Colon (tissue), 2 donors: Measurements from ENCODE around the gene MAP4K1.
"Not testable (repeated sequence)": the region's sequence is repeated elsewhere in the genome, so short reads cannot be mapped to it uniquely, and the experiment has no call there.

Source experiments
- FAIRE-seq: peaks from 2 replicates; lab custom pipeline; 2012; peaks lifted over from hg19 to GRCh38; lab: Jason Lieb, UNC
- donor health status: control.
- donor health status: control.

The MAP4K1 gene

GRCh38 chr19:38569368-38569983 lies 48.3 kb downstream of the MAP4K1 start:
- FAIRE-seq, result no peak

- no peak for FAIRE-seq
Observed at GRCh38 chr19:38565691-38566105, 52.1 kb downstream of the MAP4K1 start.

GRCh38 chr19:38564981-38565690 lies 52.6 kb downstream of the MAP4K1 start:
- FAIRE-seq, result no peak

- FAIRE-seq, result no peak
Observed at GRCh38 chr19:38563475-38563874, 54.3 kb downstream of the MAP4K1 start.

DNA sequence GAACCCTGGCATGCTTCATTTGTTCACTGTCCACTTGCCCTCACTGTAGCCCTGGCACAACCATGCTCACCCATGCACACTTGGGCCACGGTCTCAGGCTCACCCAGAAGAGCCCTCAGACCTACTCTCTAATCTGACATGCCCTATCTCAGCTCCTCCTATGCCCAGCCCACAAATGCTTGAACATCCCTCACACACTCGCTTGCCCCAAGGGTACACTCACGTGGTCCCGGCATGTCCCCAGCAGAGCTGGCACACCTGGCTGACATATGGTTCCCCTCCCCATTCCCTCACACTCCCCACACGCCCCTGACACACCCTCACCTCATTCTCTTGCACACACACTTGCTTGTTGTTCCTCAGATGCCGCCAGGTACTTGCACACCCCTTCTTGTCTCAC lies 55.7 kb downstream of the MAP4K1 start:
- FAIRE-seq, result no peak

DNA sequence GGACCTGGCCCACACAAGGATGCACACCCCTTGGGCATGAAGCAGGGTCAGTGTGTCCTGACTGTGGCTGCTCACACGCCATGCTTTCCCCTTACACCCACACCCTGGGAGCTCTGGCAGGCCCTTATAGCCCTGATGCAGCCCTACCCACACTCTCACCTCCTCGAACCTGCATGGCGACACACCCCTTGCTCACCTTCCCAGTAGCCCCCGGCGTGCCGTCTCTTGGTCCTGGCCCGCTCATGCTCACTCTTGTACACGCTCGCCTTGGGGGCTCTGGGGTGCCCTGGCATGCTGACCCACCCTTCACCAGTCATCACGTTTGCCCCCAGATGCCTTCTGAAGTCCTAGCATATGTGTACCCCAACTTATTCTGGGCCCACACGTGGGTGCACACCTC lies 56.1 kb downstream of the MAP4K1 start:
- no peak for FAIRE-seq

- no peak for FAIRE-seq
Observed at GRCh38 chr19:38561053-38561606, 56.6 kb downstream of the MAP4K1 start.

- FAIRE-seq, result no peak
Observed at GRCh38 chr19:38559428-38560401, 58.0 kb downstream of the MAP4K1 start.

DNA sequence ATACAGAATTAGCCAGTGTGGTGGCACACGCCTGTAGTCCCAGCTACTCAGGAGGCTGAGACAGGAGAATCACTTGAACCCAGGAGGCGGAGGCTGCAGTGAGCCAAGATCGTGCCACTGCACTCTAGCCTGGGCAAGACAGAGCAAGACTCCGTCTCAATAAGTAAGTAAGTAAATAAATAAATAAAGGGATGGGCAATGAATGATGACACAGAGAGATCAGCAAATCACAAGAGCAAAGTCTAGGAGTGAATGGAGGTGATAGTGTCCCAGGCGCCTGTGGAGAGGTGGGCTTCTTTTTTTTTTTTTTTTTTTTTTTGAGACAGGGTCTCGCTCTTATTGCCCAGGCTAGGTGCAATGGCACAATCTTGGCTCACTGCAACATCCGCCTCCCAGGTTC lies 58.8 kb downstream of the MAP4K1 start:
- FAIRE-seq, result not testable (repeated sequence)

DNA sequence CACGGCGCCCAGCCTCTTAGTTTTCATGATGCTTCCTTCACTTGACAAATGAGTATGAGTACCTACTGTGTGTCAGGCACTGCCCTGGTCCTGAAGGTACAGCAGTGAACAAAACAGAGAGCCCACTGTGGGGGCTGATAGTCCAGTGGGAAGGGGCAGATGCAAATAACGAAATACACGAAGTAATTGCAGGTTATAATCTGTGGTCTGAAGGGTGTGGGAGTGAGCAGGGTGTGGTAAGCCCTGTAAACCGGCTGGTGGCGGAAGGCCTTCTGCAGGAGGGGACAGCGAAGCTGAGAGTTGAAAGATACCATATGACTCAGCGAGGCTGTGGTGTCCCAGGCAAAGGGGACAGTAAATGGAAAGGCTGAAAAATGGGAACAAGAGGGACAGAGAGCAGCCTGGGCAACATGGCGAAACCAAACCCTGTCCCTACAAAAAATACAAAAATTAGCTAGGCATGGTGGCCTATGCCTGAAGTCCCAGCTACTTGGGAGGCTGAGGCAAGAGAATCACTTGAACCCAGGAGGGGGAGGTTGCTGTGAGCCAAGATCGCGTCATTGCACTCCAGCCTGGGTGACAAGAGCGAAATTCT lies 60.5 kb downstream of the MAP4K1 start:
- no peak for FAIRE-seq

- FAIRE-seq, result no peak
Observed at GRCh38 chr19:38556521-38557174, 61.1 kb downstream of the MAP4K1 start.

DNA sequence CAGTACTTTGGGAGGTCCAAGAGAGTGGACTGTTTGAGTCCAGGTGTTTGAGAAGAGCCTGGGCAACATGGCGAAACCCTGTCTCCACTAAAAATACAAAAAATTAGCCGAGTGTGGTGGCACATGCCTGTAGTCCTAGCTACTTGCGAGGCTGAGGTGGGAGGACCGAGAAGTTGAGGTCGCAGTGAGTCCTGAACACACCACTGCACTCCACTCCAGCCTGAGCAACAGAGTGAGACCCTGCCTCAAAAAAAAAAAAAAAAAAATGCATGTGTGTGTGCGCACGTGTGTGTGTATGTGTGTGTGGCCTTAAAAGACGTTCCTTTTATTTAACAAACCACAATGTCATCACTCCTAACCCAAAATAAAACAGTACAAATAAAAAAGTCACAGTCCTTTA lies 62.6 kb downstream of the MAP4K1 start:
- FAIRE-seq, result no peak

GRCh38 chr19:38554676-38555141 lies 63.0 kb downstream of the MAP4K1 start:
- no peak for FAIRE-seq

- FAIRE-seq, result not testable (repeated sequence)
Observed at GRCh38 chr19:38553239-38553638, 64.5 kb downstream of the MAP4K1 start.

- FAIRE-seq, result no peak
Observed at GRCh38 chr19:38551450-38551813, 66.3 kb downstream of the MAP4K1 start.

DNA sequence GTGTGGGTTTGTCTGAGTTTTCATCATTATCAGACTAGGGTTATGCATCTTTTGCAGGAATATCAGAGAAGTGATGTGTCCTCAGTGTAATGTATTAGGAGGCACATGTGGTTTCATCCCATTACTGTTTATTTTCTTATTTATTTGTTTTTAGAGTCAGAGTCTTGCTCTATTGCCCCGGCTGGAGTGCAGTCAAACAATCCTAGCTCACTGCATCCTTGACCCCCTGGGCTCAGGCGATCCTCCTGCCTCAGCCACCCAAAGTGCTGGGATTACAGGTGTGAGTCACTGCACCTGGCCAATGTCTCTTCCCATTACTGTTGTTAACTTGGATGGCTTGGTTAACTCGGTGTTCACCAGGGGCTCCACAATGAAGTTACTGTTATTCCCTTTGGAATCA lies 67.4 kb downstream of the MAP4K1 start:
- FAIRE-seq, result no peak

GRCh38 chr19:38549942-38550341 lies 67.8 kb downstream of the MAP4K1 start:
- FAIRE-seq, result no peak

DNA sequence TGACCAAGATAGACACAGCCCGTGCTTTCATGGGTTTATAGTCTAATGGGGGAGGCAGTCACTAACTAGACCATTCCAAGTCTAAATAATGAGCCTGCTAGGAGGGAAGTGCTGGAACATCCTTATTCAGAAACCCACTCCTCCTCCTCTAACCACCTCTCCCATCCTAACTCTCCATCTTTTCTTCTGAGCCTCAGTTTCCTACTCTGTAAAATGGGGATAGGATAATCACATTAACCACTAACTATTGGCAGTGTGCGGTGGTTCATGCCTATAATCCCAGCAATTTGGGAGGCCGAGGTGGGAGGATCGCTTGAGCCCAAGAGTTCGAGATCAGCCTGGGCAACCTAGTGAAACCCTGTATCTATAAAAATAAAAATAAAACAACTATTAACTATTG lies 68.7 kb downstream of the MAP4K1 start:
- FAIRE-seq, result no peak

GRCh38 chr19:38547421-38547820 lies 70.3 kb downstream of the MAP4K1 start:
- FAIRE-seq, result no peak

DNA sequence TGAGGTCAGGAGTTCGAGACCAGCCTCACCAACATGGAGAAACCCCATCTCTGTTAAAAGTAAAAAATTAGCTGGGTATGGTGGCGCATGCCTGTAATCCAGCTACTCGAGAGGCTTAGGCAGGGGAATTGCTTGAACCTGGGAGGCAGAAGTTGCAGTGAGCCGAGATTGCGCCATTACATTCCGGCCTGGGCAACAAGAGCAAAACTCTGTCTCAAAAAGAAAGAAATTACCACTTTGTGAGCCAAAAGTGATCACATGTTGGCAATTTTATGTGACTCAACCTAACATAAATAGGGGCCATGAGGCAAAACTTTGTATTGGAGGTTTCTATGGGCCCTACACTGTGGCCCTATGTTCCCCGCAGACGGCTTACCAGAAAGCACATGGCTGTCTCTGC lies 72.2 kb downstream of the MAP4K1 start:
- FAIRE-seq, result no peak

DNA sequence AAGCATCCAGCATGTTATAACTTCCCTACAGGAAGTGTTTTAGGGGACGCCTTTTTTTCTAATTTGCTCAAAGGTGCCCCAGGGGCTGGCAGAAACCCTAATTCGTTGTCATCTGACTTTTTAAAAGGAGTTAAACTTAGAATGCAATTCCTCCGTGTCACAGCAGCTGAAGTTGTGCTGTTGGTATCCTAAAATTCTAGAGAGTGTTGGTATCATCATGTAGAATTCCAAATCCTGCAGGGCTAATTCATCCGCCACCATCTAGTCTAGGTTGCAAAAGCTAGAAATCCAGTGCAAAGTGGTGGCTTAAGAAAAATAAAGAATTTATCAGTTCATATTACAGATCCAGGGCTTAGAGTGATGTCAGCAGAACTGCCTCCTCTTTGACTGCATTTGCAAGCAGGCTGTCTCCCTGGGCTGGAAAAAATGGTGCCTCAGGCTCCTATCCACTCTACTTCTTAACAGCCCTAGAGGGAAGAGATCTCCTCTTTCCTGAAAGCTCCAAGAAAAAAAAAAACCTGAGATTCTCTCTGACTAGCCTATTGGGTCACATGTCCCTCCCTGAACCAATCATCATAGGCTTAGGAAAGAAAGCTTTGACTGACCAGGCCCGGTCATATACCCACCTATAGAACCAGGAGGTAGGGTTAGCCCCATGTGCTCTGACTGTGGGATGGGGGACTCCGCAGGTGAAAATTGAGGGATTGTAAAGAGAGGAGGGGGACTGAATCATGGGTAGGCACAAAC lies 73.0 kb downstream of the MAP4K1 start:
- no peak for FAIRE-seq
